Skin of body (tissue), 2 donors: ENCODE measurements around the gene LSG1. TPM values are rescaled to one million over a fixed set of nuclear protein-coding genes. Genes with fewer than 3 reads are reported as not detected.
A peak's percentile ranks its signal among the peaks of the same experiment; 100 is the strongest.
"Not testable (repeated sequence)": the region's sequence is repeated elsewhere in the genome, so short reads cannot be mapped to it uniquely, and the experiment has no call there.

Experiments used
- DNase-seq: peaks from one replicate; lab custom pipeline; 2025; lab: John Stamatoyannopoulos, UW
- total RNA-seq: library from RNA; depleted of rRNA; stranded (reverse); fragments of >200 nt; gene quantifications from one replicate; pipeline ENCODE4 v1.2.3, GENCODE V29; 2014

LSG1 gene
- total RNA-seq, 1 donor from 2014 or later: 41.4 TPM

- DNase-seq: no peak
Measured at GRCh38 chr3:194619741-194620140, 52.2 kb downstream of the LSG1 start.

GRCh38 chr3:194618858-194619608 is 53.0 kb downstream of the LSG1 start:
- no peak for DNase-seq

- no peak for DNase-seq
Measured at GRCh38 chr3:194617827-194618226, 54.2 kb downstream of the LSG1 start.

- DNase-seq: no peak
Measured at GRCh38 chr3:194617143-194617671, 54.8 kb downstream of the LSG1 start.

GRCh38 chr3:194615226-194615625 is 56.8 kb downstream of the LSG1 start:
- DNase-seq: no peak

- no peak for DNase-seq
Measured at GRCh38 chr3:194612221-194612620, 59.8 kb downstream of the LSG1 start.

GRCh38 chr3:194610689-194611088 is 61.3 kb downstream of the LSG1 start:
- no peak for DNase-seq

GRCh38 chr3:194609601-194610000 is 62.4 kb downstream of the LSG1 start:
- no peak for DNase-seq

GRCh38 chr3:194608981-194609380 is 63.0 kb downstream of the LSG1 start:
- no peak for DNase-seq

GRCh38 chr3:194607592-194608389 is 64.2 kb downstream of the LSG1 start:
- no peak for DNase-seq

GRCh38 chr3:194606941-194607340 is 65.0 kb downstream of the LSG1 start:
- no peak for DNase-seq

- DNase-seq: no peak
Measured at GRCh38 chr3:194606163-194606562, 65.8 kb downstream of the LSG1 start.

GRCh38 chr3:194605314-194605713 is 66.7 kb downstream of the LSG1 start:
- DNase-seq: not testable (repeated sequence)

- no peak for DNase-seq
Measured at GRCh38 chr3:194604837-194605236, 67.2 kb downstream of the LSG1 start.

- DNase-seq: no peak
Measured at GRCh38 chr3:194604126-194604525, 67.9 kb downstream of the LSG1 start.

GRCh38 chr3:194602669-194603171 is 69.3 kb downstream of the LSG1 start:
- no peak for DNase-seq

- no peak for DNase-seq
Measured at GRCh38 chr3:194598771-194599557, 73.0 kb downstream of the LSG1 start.

- no peak for DNase-seq
Measured at GRCh38 chr3:194596906-194597305, 75.1 kb downstream of the LSG1 start.

- peak; percentile 94 for DNase-seq
Measured at GRCh38 chr3:194592798-194593752, 78.9 kb downstream of the LSG1 start.
